ENCODE data around the gene ZNF205. TPM values are rescaled to one million over a fixed set of nuclear protein-coding genes. Genes with fewer than 3 reads are reported as not detected.

The ZNF205 gene
- 8.4 and 8.7 TPM in 2 replicates for polyA plus RNA-seq (2013)

DNA sequence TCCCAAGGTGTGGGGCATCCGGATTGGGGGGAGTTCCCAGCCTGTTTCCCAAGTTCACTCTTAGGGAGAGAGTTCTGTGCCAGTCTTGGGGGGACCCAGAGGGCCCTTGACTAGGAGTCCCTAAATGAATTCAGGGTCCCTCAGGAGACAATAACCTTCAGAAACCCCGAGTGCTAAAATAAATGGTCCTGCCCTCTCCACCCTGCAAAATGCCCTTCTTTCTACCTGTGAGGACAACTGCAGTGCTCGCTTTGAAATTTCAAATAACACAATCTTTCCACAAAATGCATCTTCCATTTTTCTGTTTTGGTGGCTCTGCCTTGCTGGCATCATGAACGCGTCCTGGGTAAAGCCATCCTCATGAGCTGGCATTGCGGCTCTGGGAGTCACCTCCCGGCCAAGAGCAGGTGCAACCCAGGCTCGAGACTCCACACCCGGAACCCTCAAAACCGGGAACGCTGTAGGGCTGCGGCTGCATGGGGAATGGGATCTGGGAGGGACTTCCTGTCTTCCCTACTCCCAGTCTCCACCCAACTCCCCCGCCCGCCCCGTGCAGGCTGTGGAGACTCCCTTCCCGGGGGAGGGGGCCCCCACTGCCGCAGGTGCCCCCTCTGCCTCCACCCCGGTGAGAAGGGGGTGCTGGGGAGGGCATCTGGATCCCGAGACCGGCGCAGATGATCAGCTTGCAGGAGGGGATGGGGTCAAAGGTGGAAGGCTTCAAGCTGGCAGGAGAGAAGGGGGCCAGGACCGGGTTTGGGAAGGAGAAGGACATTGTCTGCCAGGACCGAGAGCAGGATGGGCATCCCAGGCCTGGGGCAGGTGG lies at the start of gene ZNF205:
Gene ZNF205 (plus strand): TSS at position 529 of the 823 bp plus-strand sequence. CDS start 845 bp downstream, outside the sequence.
- peak within 1 kb of the TSS; percentile 82 for H4K91ac ChIP-seq (ENCODE audit: low read depth, low read length)
- H2BK120ac ChIP-seq (ENCODE audit: insufficient read depth, low read length, poor library complexity), result peak within 1 kb of the TSS; percentile 41
- H2AFZ ChIP-seq (ENCODE audit: insufficient read depth, low read length, poor library complexity), result peak within 1 kb of the TSS; percentile 57
- peak within 1 kb of the TSS; percentile 99 for H3K4me2 ChIP-seq (ENCODE audit: low read length)
- H3K27ac ChIP-seq (ENCODE audit: low read depth, low read length), result no peak within 1 kb of the TSS
- no peak within 1 kb of the TSS for H2BK5ac ChIP-seq (ENCODE audit: low read depth, low read length, poor library complexity)
- no peak within 1 kb of the TSS for H3K23ac ChIP-seq (ENCODE audit: low read length)
- H3K14ac ChIP-seq (ENCODE audit: low read length), result peak within 1 kb of the TSS; percentile 50
- H3K27me3 ChIP-seq (ENCODE audit: insufficient read depth, low read length), result no peaks in the 10 kb centered on the region
- peak within 1 kb of the TSS; percentile 18 for H3K4ac ChIP-seq (ENCODE audit: low read depth, low read length)
- H3K79me1 ChIP-seq (ENCODE audit: low read length), result peaks cover 3% of the 10 kb centered on the region
- DNase-seq, result peak in 1 of 2 donors; percentile 45
- H3K9me3 ChIP-seq (ENCODE audit: insufficient read depth, low read depth, low read length), result no peaks in the 10 kb centered on the region
- H4K8ac ChIP-seq (ENCODE audit: low read depth, low read length), result peak within 1 kb of the TSS; percentile 84
- peak within 1 kb of the TSS; percentile 71 for H3K18ac ChIP-seq (ENCODE audit: low read length)
- H3K9ac ChIP-seq (ENCODE audit: low read length), result peak within 1 kb of the TSS; percentile 93
- peaks cover 19 to 21% of the 10 kb centered on the region in 2 experiments for H3K4me1 ChIP-seq (ENCODE audit: control insufficient read depth in 1 of 2, insufficient read depth in 2 of 2, low read length in 2 of 2)
- no CpG with 5 or more reads among the region's 23 CpGs for WGBS (ENCODE audit: extremely low coverage, insufficient coverage, insufficient read length)
- H3K4me3 ChIP-seq (ENCODE audit: low read depth, low read length), result peak within 1 kb of the TSS; percentile 87
- H3K79me2 ChIP-seq (ENCODE audit: control insufficient read depth, insufficient read depth, low read length, poor library complexity), result peaks cover 4% of the 10 kb centered on the region
- peaks cover 20 to 25% of the 10 kb centered on the region in 2 experiments for H3K36me3 ChIP-seq (ENCODE audit: control insufficient read depth in 1 of 2, insufficient read depth in 2 of 2, low read length in 2 of 2)
- no peak within 1 kb of the TSS for H2BK12ac ChIP-seq (ENCODE audit: low read length)
- H4K12ac ChIP-seq (ENCODE audit: low read depth, low read length), result peak within 1 kb of the TSS; percentile 57
- peak within 1 kb of the TSS; percentile 11 for H2AK5ac ChIP-seq (ENCODE audit: low read length)

DNA sequence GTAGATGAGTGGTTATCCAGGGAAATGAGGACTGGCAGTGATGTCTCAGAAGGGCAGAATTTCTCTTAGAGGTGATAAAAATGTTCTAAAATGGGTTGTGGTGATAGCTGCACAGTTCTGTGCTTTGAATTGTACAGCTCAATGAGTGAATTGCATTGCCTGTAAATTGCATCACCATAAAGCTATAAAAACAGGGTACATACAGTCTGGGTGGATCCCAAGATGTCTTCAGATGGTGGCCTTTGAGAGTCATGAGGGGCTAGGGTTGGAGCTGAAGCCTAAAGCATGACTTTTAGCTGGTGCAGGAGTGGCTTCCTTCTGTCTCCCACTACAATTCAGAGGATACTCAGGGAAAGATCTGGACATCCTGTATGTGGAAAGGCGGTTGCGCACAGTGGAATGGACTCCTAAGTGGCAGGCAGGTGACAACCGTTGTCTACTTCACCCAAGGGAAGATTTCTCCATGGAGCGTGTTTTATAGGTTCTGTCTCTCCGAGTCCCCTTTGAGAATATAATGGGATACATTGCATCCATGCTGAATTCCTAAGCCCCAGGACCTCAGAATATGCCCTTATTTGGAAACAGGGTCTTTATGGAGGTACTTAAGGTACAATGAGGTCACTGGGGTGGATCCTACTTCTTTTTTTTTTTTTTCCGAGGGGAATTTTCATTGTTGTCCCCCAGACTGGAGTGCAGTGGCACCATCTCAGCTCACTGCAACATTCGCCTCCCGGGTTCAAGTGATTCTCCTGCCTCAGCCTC lies 48.6 kb upstream of the ZNF205 start:
- no peak overlapping the region for H4K91ac ChIP-seq (ENCODE audit: low read depth, low read length)
- no peak overlapping the region for H4K12ac ChIP-seq (ENCODE audit: low read depth, low read length)
- no peak overlapping the region for H3K9ac ChIP-seq (ENCODE audit: low read length)
- H3K14ac ChIP-seq (ENCODE audit: low read length), result no peak overlapping the region
- H2BK5ac ChIP-seq (ENCODE audit: low read depth, low read length, poor library complexity), result no peak overlapping the region
- H3K79me2 ChIP-seq (ENCODE audit: control insufficient read depth, insufficient read depth, low read length, poor library complexity), result peaks cover 5% of the 10 kb centered on the region
- no peak overlapping the region for H2AK5ac ChIP-seq (ENCODE audit: low read length)
- no peak overlapping the region for H3K4me2 ChIP-seq (ENCODE audit: low read length)
- H2AFZ ChIP-seq (ENCODE audit: insufficient read depth, low read length, poor library complexity), result no peak overlapping the region
- DNase-seq, result no peak
- WGBS (ENCODE audit: extremely low coverage, insufficient coverage, insufficient read length), result no CpG with 5 or more reads among the region's 8 CpGs
- no peak overlapping the region for H2BK120ac ChIP-seq (ENCODE audit: insufficient read depth, low read length, poor library complexity)
- no peak overlapping the region for H4K8ac ChIP-seq (ENCODE audit: low read depth, low read length)
- no peak overlapping the region for H3K27ac ChIP-seq (ENCODE audit: low read depth, low read length)
- no peaks in the 10 kb centered on the region for H3K27me3 ChIP-seq (ENCODE audit: insufficient read depth, low read length)
- H3K4ac ChIP-seq (ENCODE audit: low read depth, low read length), result no peak overlapping the region
- no peak overlapping the region for H3K4me3 ChIP-seq (ENCODE audit: low read depth, low read length)
- H3K79me1 ChIP-seq (ENCODE audit: low read length), result peaks cover 9% of the 10 kb centered on the region
- no peak overlapping the region for H2BK12ac ChIP-seq (ENCODE audit: low read length)
- H3K9me3 ChIP-seq (ENCODE audit: insufficient read depth, low read depth, low read length), result no peaks in the 10 kb centered on the region
- H3K4me1 ChIP-seq (ENCODE audit: control insufficient read depth in 1 of 2, insufficient read depth in 2 of 2, low read length in 2 of 2), result peaks cover 10 to 14% of the 10 kb centered on the region in 2 experiments
- no peaks in the 10 kb centered on the region for H3K36me3 ChIP-seq (ENCODE audit: control insufficient read depth in 1 of 2, insufficient read depth in 2 of 2, low read length in 2 of 2)
- H3K18ac ChIP-seq (ENCODE audit: low read length), result no peak overlapping the region
- H3K23ac ChIP-seq (ENCODE audit: low read length), result no peak overlapping the region

- no peak within 1 kb of the TSS for H3K4ac ChIP-seq (ENCODE audit: low read depth, low read length)
- H3K4me1 ChIP-seq (ENCODE audit: control insufficient read depth in 1 of 2, insufficient read depth in 2 of 2, low read length in 2 of 2), result peaks cover 5 to 8% of the 10 kb centered on the region in 2 experiments
- H2BK5ac ChIP-seq (ENCODE audit: low read depth, low read length, poor library complexity), result no peak within 1 kb of the TSS
- no peaks in the 10 kb centered on the region for H3K79me1 ChIP-seq (ENCODE audit: low read length)
- H3K9ac ChIP-seq (ENCODE audit: low read length), result no peak within 1 kb of the TSS
- H3K23ac ChIP-seq (ENCODE audit: low read length), result no peak within 1 kb of the TSS
- H4K91ac ChIP-seq (ENCODE audit: low read depth, low read length), result peak within 1 kb of the TSS; percentile 59
- H4K8ac ChIP-seq (ENCODE audit: low read depth, low read length), result peak within 1 kb of the TSS; percentile 32
- peak within 1 kb of the TSS; percentile 23 for H3K14ac ChIP-seq (ENCODE audit: low read length)
- no peak within 1 kb of the TSS for H3K27ac ChIP-seq (ENCODE audit: low read depth, low read length)
- H3K9me3 ChIP-seq (ENCODE audit: insufficient read depth, low read depth, low read length), result no peaks in the 10 kb centered on the region
- no CpG with 5 or more reads among the region's 13 CpGs for WGBS (ENCODE audit: extremely low coverage, insufficient coverage, insufficient read length)
- H3K27me3 ChIP-seq (ENCODE audit: insufficient read depth, low read length), result no peaks in the 10 kb centered on the region
- peak within 1 kb of the TSS; percentile 1 for H2BK12ac ChIP-seq (ENCODE audit: low read length)
- no peak within 1 kb of the TSS for H3K4me3 ChIP-seq (ENCODE audit: low read depth, low read length)
- H3K18ac ChIP-seq (ENCODE audit: low read length), result no peak within 1 kb of the TSS
- peak in 1 of 2 donors; percentile 47 for DNase-seq
- H4K12ac ChIP-seq (ENCODE audit: low read depth, low read length), result peak within 1 kb of the TSS; percentile 27
- no peak within 1 kb of the TSS for H2AFZ ChIP-seq (ENCODE audit: insufficient read depth, low read length, poor library complexity)
- peak within 1 kb of the TSS; percentile 9 for H2BK120ac ChIP-seq (ENCODE audit: insufficient read depth, low read length, poor library complexity)
- H2AK5ac ChIP-seq (ENCODE audit: low read length), result no peak within 1 kb of the TSS
- H3K79me2 ChIP-seq (ENCODE audit: control insufficient read depth, insufficient read depth, low read length, poor library complexity), result no peaks in the 10 kb centered on the region
- H3K36me3 ChIP-seq (ENCODE audit: control insufficient read depth in 1 of 2, insufficient read depth in 2 of 2, low read length in 2 of 2), result no peaks in the 10 kb centered on the region
- no peak within 1 kb of the TSS for H3K4me2 ChIP-seq (ENCODE audit: low read length)
Observed at GRCh38 chr16:3065069-3065741, 47.2 kb upstream of the ZNF205 start, which contains the start of gene IL32. Gene IL32 (plus strand): TSS chr16:3065640. CDS start chr16:3065812, 172 bp downstream.
